BE2C (cell line): ENCODE results near the gene FSTL4.

Experiments used
- DNase-seq: peaks from one replicate; pipeline ENCODE4 v3.0.0-alpha.2; 2020
- H3K27me3 ChIP-seq: fragments of 250-450 bp; sonication (Bioruptor Pico); 2 replicates; pipeline ENCODE4 v1.5.1; 2020; ENCODE audit warnings: mild to moderate bottlenecking
- H3K36me3 ChIP-seq: fragments of 250-450 bp; sonication (Bioruptor Pico); 2 replicates; pipeline ENCODE4 v1.5.1; 2020; ENCODE audit warnings: mild to moderate bottlenecking
- H3K4me1 ChIP-seq: fragments of 250-450 bp; sonication (Bioruptor Pico); 2 replicates; pipeline ENCODE4 v1.5.1; 2020
- H3K4me3 ChIP-seq: 2 replicates; pipeline ENCODE4 v1.5.1; 2011; ENCODE audit warnings: low read depth, low read length
- H3K9me3 ChIP-seq: fragments of 250-450 bp; sonication (Bioruptor Pico); 2 replicates; pipeline ENCODE4 v1.5.1; 2020
- TF ChIP-seq, protein P1 (sequence below): IDR thresholded peaks from 2 replicates; pipeline ENCODE4 v1.5.1; 2012; ENCODE audit warnings: mild to moderate bottlenecking, low read depth, low read length

Gene FSTL4

DNA sequence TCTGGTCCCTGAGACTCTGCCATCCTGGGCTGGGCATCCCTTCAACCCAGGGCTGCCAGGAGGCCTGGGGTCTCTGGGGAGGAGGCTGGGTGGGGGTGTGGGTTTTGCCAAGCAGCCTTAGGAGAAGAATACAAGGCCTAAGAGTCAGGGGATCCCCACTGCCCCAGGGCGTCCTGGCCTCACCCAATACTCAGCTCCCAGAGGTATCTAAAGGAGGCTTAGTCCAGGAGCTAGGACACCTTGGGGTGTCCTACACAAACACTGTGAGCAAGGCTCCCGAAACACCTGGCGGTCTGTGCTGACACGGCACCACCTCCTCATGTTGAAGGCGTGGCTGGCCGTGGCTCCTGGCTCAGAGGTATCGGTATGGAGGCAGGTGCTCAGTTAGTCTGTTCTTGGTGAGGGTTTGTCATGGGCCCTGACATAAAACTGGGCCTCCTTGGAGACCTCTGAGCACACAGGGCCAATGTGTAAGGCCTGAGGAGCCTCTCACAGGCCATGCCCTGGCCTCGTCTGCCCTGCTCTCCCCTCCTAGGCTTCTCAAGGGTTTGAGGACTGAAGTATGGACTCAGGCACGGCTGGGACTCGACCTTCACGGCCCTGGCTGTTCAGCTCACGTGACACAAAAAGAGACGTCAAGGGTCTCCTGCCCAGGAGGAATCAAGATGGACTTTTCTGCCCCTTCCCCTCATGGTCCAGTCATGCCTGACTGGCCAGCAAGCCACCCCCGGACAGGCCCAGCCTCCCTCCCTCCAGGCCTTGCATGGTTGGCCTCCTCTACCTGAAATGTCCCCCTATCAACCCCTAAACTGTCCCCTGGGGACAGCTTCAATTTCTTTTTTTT, 277.3 kb downstream of the FSTL4 start:
- Histone ChIP-seq H3K4me1 (no peaks in the 10 kb centered on the region), H3K27me3 (no peaks in the 10 kb centered on the region), H3K9me3 (no peaks in the 10 kb centered on the region), H3K4me3 (no peak overlapping the region), H3K36me3 (no peaks in the 10 kb centered on the region)
- TF ChIP-seq, protein P1, sequence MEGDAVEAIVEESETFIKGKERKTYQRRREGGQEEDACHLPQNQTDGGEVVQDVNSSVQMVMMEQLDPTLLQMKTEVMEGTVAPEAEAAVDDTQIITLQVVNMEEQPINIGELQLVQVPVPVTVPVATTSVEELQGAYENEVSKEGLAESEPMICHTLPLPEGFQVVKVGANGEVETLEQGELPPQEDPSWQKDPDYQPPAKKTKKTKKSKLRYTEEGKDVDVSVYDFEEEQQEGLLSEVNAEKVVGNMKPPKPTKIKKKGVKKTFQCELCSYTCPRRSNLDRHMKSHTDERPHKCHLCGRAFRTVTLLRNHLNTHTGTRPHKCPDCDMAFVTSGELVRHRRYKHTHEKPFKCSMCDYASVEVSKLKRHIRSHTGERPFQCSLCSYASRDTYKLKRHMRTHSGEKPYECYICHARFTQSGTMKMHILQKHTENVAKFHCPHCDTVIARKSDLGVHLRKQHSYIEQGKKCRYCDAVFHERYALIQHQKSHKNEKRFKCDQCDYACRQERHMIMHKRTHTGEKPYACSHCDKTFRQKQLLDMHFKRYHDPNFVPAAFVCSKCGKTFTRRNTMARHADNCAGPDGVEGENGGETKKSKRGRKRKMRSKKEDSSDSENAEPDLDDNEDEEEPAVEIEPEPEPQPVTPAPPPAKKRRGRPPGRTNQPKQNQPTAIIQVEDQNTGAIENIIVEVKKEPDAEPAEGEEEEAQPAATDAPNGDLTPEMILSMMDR, result no peak
- no peak for DNase-seq

DNA sequence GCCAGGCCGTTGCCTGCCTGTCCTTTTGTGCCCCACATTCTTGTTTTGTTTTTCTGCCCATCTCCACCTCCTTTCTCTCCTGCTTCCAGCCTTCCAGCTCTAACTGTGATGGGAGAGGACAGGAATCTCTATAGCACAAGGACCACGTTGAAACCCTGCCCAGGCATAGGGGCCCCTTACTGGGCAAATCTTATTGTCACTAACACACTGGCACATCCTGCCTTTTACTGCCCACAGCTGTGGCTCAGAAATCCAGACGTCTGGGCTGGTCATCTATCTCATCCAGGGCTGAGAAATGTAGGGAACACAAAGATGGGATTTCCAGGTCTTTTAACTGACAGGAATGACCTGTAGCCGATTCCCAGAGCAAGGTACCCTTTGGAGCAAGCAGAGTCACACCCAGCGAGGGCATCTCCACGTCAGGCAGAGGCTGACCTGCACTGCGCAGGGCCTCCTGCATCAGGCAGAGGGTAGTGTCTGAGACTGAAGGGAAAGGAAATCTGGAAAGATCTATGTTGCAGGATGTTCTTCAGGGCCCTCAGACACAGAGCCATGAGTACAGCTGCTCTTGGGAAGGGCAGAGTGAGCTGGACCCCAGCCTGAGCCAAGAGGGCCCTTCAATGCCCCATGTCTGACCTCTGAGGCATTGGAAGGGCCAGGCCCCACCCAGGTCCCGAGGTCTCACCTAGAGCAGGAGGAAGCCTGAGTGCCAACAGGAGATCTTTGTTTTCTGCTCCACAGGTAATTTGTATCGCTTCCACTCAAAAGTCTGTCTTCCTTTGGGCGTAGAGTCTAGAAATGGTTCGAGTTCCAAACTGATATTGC, 278.8 kb downstream of the FSTL4 start:
- no peak for DNase-seq
- no peaks in the 10 kb centered on the region for H3K4me1 ChIP-seq
- no peaks in the 10 kb centered on the region for H3K27me3 ChIP-seq
- H3K36me3 ChIP-seq, result no peaks in the 10 kb centered on the region
- no peaks in the 10 kb centered on the region for H3K9me3 ChIP-seq
- TF ChIP-seq, protein P1, result no peak
- no peak overlapping the region for H3K4me3 ChIP-seq

DNA sequence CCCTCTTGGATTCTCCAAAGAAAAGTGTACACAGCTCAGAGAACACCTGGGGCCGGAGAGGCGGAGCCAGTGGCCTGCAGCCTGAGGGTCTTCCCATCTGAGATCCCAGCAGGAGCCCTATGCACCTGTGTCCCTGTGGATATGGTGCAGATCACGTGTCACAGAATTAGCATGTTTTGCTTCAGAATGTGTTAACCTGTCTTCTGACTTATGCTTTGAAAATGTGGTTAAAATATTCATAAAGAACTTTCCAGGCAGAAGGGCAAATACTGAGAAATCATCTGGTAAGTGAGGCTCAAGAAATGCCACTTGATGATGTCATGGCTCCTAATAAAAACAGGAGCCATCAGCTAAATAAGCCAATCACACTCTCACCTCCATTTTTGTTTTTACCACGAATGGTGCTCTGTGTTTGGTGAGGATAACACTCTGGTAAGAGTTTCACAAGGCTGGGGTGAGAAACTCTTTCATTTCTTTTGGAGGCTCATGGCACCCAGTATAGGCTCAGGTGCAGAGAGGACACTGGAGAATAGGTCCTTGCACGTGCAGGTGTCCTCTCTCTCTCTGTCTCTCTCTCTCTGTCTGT, 279.8 kb downstream of the FSTL4 start:
- TF ChIP-seq, protein P1, result no peak
- no peak overlapping the region for H3K4me3 ChIP-seq
- H3K9me3 ChIP-seq, result no peaks in the 10 kb centered on the region
- H3K36me3 ChIP-seq, result no peaks in the 10 kb centered on the region
- DNase-seq, result no peak
- no peaks in the 10 kb centered on the region for H3K27me3 ChIP-seq
- H3K4me1 ChIP-seq, result no peaks in the 10 kb centered on the region

DNA sequence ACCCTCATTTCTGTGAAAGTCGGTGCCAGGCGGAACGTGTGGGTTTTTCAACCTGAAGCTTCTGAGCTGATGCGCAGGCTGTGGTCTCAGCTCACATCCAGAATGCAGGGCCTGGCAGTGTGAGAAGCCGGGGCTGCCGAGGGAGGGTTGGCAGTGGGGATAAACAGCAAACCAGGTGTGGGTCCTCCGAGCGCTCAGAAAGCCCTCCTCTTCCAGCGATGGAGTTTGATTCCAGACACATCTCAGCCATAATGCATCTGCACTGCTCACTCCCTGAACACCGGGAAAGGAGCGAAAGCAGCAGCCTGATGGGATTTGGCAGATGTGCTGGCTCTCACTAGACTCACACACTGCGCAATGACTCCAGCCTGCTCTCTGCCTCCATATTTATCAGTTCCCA, 280.4 kb downstream of the FSTL4 start:
- Histone ChIP-seq H3K27me3 (no peaks in the 10 kb centered on the region), H3K36me3 (no peaks in the 10 kb centered on the region)

DNA sequence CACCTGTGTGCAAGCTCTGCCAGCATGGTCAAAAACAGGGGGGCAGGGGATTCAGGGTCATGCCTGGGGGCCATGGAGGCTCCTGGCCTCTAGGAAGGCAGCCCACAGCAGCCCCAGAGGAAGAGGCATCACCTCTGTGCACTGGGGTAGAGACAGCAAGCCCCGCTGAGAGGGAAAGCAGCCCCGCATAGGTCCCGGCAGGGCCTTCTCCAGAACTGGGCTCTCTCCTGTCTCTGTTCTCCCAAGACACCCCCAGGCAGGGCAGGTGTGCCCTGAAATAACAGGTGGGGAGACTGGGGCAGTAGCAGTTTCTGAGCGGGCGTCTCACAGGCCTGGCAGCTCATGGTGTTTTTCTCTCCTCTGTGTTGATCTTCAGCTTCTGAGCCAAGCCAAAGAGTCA, 281.4 kb downstream of the FSTL4 start:
- no peaks in the 10 kb centered on the region for H3K9me3 ChIP-seq
- DNase-seq, result no peak
- no peaks in the 10 kb centered on the region for H3K36me3 ChIP-seq
- no peak overlapping the region for H3K4me3 ChIP-seq
- no peaks in the 10 kb centered on the region for H3K4me1 ChIP-seq
- TF ChIP-seq, protein P1, result no peak
- H3K27me3 ChIP-seq, result no peaks in the 10 kb centered on the region

More for the DNA sequence above, 280.4 kb downstream of the FSTL4 start:
- no peak for DNase-seq
- TF ChIP-seq, protein P1, result no peak
- Histone ChIP-seq H3K9me3 (no peaks in the 10 kb centered on the region), H3K4me1 (no peaks in the 10 kb centered on the region), H3K4me3 (no peak overlapping the region)
